NCI-H2029 (cell line): ENCODE data around the gene TCIRG1.

ENCODE experiments used
- DNase-seq: peaks from one replicate; lab custom pipeline; 2025; lab: John Stamatoyannopoulos, UW

TCIRG1 gene

DNA sequence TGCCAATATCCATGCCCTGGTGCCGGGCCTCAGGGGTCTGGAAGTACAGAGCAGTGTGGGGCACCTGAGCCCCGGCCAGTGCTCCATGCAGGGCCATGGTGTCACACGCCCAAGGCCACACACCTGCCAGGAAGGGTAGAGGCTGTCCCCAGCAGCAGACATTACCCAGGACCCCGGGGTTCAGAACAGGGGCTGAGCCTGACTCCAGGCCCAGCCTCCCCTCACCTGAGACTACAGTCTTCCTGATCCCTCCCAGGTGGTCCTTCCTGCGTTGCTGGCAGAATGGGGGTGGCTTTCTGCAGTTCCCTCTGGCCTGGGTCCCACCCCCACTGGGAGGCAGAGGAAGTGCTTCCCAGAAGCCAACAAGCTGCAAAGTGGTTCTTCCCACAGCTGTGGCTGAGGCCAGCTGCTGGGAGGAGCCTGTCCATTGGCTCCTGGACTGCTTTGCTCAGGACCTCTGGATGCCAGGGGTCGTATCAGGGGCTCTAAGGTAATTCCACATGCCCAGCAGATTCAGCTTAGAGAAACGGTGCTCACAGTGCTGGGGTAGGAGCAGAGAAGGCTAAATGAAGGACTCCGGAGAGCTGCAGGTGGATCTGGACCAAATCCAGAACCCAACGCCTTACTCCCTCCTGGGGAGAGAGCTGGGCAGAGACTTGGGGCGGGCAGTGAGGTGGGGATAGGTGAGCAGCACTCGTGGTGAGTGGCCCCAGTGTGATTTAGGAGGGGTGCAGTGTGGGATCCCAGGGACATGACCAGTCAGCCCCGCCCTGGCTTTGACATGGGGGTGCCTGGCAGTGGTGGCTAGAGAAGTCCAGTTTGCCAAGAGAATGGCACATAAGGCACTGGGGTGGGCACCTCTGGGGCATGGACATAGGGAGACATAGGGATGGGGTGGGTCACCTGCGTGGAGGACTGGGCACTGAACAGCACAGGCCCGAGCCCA is 12.6 kb downstream of the TCIRG1 start:
- no peak for DNase-seq

- no peak for DNase-seq
These were observed 13.5 kb downstream of the TCIRG1 start for GRCh38 chr11:68052137-68052873.

GRCh38 chr11:68053117-68053516 is 14.3 kb downstream of the TCIRG1 start:
- DNase-seq: no peak

DNA sequence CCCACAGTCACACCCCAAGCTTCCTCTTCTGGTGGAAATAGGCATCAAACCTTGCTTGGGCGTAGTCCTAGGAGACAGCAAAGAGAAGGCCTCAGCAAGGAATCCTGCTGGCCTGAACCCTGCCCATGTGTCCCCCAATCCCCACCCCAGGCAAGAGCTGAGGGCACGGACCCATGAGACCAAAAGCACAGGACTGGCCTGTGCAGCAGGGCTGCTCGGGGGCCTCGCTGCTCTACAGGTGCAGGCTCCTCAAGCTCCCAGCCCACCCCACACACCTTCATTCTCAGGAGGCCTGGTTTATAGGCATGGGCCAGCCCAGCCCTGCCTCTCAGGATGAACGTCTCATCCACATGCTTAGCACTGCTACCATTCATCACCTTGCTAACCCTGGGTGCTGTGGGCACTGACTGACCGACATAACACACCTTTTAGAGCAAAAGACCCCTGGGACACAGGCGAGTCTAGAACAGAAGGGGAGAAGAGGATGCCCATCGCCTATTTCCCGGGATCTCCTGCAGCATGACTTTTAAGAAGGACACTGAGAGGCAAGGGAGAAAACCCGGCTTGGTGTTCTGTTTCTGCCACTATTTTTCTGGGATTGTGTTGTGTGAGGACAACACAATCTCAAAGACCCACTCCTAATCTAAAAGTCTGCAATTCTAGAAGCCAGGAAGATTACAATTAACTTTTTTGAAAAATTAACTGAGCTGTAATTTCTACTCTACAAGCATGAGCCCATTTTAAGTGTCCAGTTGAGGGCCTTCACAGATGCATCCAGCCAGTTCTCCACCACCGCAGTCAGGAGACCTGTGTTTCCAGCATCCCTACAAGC is 15.4 kb downstream of the TCIRG1 start:
- DNase-seq: no peak

DNA sequence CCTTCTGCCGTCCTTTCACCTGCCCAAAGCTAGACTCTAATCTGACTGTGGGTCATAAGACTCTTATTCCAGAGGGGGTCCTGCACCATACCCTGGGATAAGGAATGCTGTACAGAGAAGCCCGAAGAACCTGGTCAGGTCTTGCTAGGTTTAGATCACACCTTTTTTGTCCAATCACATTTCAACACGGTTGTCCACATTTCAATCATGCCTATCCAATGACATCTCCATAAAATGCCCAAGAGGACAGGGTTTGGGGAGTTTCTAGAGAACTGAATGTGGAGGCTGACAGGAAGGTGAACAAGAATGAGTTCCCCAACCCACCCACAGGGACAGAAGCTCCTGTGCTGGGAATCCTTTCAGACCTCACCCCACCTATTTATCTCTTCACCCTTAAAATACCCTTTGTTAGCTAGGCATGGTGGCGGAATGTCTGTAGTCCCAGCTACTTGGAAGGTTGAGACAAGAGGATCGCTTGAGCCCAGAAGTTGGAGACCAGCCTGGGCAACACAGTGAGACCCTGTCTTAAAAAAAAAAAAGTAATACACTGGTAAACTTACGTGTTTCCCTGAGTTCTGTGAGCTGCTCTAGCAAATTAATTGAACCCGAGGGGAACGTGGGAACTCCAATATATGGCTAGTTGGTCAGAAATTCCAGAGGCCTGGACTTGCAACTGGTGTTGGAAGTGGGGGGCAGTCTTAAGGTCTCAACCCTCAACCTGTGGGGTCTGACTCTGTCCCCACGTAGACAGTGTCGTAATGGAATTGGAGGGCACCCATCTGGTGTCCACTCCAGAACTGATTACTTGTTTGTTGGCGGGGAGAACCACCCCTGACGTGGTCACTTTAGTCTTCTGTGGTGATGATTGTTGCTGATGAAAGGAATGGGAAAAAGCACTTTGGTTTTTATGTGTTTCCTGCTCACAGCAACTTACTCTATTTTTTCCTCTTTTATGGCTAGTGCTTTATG is 17.8 kb downstream of the TCIRG1 start:
- DNase-seq: no peak

DNA sequence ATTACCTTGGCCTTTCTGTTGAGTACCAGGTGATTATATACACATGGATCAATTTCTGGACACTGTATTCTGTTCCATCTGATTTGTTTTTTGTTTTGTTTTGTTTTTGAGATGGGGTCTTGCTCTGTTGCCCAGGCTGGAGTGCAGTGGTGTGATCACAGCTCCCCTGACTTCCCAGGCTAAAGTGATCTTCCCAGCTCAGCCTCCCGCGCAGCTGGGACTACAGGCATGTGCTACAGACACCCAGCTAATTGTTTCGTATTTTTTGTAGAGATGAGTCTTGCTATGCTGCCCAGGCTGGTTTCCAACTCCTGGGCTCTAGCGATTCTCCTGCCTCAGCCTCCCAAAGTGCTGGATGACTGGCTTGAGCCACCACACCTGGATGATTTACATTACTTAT is 19.0 kb downstream of the TCIRG1 start:
- DNase-seq: no peak

DNA sequence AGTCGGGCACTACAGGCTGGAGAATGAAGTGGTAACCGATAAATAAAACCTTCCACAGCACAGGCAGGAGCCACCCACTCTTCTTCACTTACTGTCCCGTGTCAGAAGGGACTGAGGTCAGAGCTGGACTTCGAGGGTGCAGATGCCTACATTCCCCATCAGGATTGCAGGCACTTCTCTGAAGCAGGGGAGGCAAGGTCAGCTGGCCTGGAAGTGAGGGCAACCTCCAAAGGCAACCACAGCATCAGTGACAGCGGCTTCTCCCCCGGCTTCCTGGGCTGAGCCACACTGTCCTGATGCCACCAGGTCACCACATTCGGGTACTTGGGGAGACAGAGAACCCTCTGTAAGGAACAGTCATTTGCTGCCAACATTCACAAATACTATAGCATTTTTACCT is 22.7 kb downstream of the TCIRG1 start:
- DNase-seq: no peak

GRCh38 chr11:68064926-68065325 is 26.1 kb downstream of the TCIRG1 start:
- DNase-seq: no peak

GRCh38 chr11:68065841-68066240 is 27.0 kb downstream of the TCIRG1 start:
- DNase-seq: no peak

GRCh38 chr11:68066742-68067141 is 27.9 kb downstream of the TCIRG1 start:
- no peak for DNase-seq

DNA sequence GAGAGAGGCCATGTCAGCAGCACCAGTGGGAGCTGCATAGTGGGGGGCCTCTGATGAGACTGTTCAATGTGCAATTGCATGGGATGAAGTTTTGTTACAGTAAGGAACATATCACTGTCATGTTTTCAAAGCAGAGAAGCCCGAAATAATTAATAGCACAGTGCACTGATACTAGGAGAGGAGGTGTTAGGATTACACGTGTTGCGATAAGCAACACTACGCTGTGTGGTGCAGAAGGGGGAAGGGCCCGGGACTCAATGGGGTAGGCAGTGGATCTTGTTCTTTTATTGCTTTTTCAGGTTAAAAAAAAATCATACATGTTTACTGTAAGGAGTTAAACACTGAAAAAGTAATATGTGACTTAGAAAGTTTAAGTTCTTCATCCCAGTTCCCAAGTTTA is 29.2 kb downstream of the TCIRG1 start:
- DNase-seq: no peak

- DNase-seq: no peak
These were observed 32.6 kb downstream of the TCIRG1 start for GRCh38 chr11:68071281-68072048.

DNA sequence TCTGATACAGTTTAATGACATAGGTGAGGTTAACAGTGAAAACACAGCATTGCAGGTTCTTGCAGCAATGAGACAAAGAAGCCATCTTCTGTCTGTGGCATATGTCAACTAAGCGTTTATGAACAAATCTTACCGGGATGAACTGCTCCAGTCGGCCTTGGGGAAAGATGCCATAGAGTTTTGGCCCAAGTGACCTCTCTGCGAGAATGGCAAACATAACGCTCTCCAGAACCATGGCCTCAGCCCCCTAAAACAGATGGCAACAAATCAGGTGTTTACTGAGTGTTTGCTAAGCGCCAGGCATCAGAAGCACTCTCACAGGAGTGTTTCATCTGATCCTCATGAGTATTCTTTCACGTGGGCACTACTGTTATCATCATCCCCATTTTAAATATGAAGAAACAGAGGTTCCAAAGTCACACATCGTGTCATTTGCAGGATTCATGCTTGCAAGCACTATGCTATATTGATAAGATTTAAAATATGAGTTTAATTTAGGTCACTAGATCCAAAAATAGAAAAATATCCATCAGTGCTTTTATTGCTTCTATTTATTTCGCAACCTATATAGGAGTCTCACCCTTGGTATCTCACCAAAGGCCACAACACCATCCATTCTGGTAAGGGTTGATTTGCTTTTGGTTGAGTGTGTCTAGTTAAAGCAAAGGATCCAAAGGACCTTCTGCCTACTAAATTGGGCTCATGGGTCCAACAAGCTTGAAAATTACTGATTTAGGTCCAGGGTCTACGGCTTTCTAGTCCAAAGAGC is 35.9 kb downstream of the TCIRG1 start:
- no peak for DNase-seq

DNA sequence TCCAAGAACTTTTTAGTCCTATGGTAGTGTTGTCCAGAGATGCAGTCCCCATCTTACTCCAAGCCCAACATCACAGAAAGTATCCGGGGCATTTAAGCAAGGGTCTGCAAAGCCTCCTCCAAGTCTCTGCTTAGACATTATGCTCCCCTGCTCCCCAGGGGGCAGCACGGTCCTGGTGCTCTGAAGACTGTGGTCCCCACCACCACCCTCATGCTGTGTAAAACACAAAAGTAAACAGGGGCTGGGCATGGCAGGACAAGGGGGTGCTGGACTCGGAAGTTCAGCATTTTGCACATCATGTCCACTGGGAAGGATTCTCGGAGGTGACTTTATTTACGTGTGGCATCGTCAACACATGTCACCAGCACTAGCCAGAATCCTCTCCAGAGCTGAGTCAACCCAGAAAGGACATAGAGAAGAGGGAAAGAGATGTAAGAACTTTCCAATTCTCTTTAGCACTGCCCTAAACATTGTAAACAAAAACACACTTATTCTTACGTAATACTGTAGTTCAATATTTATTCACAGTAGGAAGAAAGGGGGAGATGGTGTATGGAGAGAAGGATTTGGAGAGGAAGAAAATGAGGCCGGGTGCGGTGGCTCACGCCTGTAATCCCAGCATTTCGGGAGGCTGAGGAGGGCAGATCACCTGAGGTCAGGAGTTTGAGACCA is 37.7 kb downstream of the TCIRG1 start:
- DNase-seq: no peak

GRCh38 chr11:68077617-68078582 is 39.1 kb downstream of the TCIRG1 start:
- no peak for DNase-seq

DNA sequence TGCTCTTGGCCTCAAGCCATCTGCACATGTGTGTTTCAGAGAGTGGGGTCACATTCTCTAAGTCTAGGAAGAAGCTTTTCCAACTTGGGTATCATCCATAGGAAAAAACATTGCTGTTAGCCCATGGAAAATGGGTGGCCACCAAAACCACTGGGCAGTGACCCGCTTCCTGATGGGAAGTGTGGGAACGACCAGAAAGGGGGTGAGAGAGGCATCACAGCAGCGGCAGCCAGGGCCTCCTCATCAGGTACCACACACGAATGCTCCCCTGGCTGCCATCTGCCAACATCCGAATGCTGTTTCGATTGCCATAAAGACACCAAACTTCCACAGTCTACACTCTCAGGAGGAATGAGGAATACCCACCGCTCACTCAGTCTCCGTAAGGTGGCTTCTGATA is 42.0 kb downstream of the TCIRG1 start:
- DNase-seq: no peak

- DNase-seq: no peak
These were observed 42.9 kb downstream of the TCIRG1 start for GRCh38 chr11:68081691-68082090.

DNA sequence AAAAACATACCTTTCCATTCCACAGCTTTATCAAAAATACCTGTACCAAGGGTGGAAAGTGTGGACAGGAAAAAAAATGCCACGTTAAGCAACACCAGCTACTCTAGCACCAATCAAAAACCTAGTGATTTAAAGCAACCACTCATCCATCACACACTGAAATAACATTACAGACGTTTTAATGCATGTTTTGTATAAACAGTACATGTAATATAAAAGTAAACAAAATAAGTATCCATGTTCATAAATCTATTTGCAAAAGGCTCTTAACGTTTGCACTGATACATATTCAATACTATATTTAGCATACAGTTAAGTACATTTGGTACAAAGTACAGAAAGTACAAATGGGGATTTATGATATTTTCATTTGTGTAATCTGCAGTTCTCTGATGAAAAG is 43.7 kb downstream of the TCIRG1 start:
- DNase-seq: no peak
